MM.1S (cell line): ENCODE data around the gene MYOZ2.

Experiments used
- DNase-seq: peaks from one replicate; pipeline ENCODE4 v3.0.0-alpha.2; 2015
- H2AFZ ChIP-seq: fragments of 300-600 bp; sonication (generic); 2 replicates; pipeline ENCODE4 v1.6.0; 2016; ENCODE audit warnings: antibody characterized with exemption, low read length
- H3F3A ChIP-seq: fragments of 300-600 bp; sonication (generic); 2 replicates; pipeline ENCODE4 v1.6.1; 2016; ENCODE audit warnings: mild to moderate bottlenecking, antibody characterized with exemption, low read length, moderate library complexity, mixed read lengths; ENCODE audit not compliant: insufficient read depth
- H3K27ac ChIP-seq: fragments of 300-600 bp; sonication (generic); 2 replicates; pipeline ENCODE4 v1.5.1; 2016; ENCODE audit warnings: mild to moderate bottlenecking, low read length
- H3K27me3 ChIP-seq: fragments of 300-600 bp; sonication (generic); replicated peaks from 2 replicates; pipeline ENCODE4 v1.6.0; 2016; ENCODE audit warnings: low read length; ENCODE audit not compliant: insufficient read depth
- H3K36me3 ChIP-seq: fragments of 300-600 bp; sonication (generic); replicated peaks from 2 replicates; pipeline ENCODE4 v1.6.1; 2016; ENCODE audit warnings: mild to moderate bottlenecking, low read length, mixed read lengths; ENCODE audit not compliant: insufficient read depth
- H3K4me1 ChIP-seq: fragments of 300-600 bp; sonication (generic); 2 replicates; pipeline ENCODE4 v1.6.1; 2016; ENCODE audit warnings: low read length, mixed read lengths
- H3K4me2 ChIP-seq: fragments of 300-600 bp; sonication (generic); 2 replicates; pipeline ENCODE4 v1.6.0; 2016; ENCODE audit warnings: low read depth, low read length
- H3K4me3 ChIP-seq: fragments of 300-600 bp; sonication (generic); 2 replicates; pipeline ENCODE4 v1.5.1; 2016; ENCODE audit warnings: low read length, mixed read lengths
- H3K79me2 ChIP-seq: fragments of 300-600 bp; sonication (generic); 2 replicates; pipeline ENCODE4 v1.6.1; 2016; ENCODE audit warnings: mixed run types, low read length, mixed read lengths
- H3K9ac ChIP-seq: fragments of 300-600 bp; sonication (generic); 2 replicates; pipeline ENCODE4 v1.6.1; 2016; ENCODE audit warnings: low read length, mixed read lengths
- H3K9me2 ChIP-seq: fragments of 300-600 bp; sonication (generic); replicated peaks from 2 replicates; pipeline ENCODE4 v1.6.1; 2016; ENCODE audit warnings: mild to moderate bottlenecking, low read length, mixed read lengths; ENCODE audit not compliant: insufficient read depth
- H3K9me3 ChIP-seq: fragments of 300-600 bp; sonication (generic); replicated peaks from 2 replicates; pipeline ENCODE4 v1.6.1; 2016; ENCODE audit warnings: mild to moderate bottlenecking, low read length, mixed read lengths; ENCODE audit not compliant: insufficient read depth
- H4K20me1 ChIP-seq: fragments of 300-600 bp; sonication (generic); 2 replicates; pipeline ENCODE4 v1.6.1; 2016; ENCODE audit warnings: mild to moderate bottlenecking, low read length, moderate library complexity, mixed read lengths; ENCODE audit not compliant: insufficient read depth
- CTCF ChIP-seq: fragments of 300-600 bp; sonication (generic); IDR thresholded peaks from 2 replicates; pipeline ENCODE4 v1.5.1; 2016; ENCODE audit warnings: antibody characterized with exemption, low read length, mixed read lengths
- EZH2 ChIP-seq: fragments of 300-600 bp; sonication (generic); optimal IDR thresholded peaks from 2 replicates; pipeline ENCODE3; 2017; ENCODE audit warnings: low read depth, mild to moderate bottlenecking, antibody characterized with exemption, low read length, mixed read lengths
- EZH2phosphoT487 ChIP-seq: fragments of 300-600 bp; sonication (generic); IDR thresholded peaks from 2 replicates; pipeline ENCODE4 v1.6.1; 2018; ENCODE audit warnings: antibody characterized with exemption, low read length

Gene MYOZ2

GRCh38 chr4:119218093-119218492 is 82.5 kb downstream of the MYOZ2 start:
- Histone ChIP-seq H3K36me3 (peaks cover 3% of the 10 kb centered on the region; the same call in 1 of the 2 replicates), H3K4me1 (no peaks in the 10 kb centered on the region), H3K9me2 (no peaks in the 10 kb centered on the region), H3K79me2 (peaks cover 84% of the 10 kb centered on the region), H3K27me3 (no peaks in the 10 kb centered on the region), H4K20me1 (no peaks in the 10 kb centered on the region; the same call in 1 of the 2 replicates), H3F3A (peaks cover 10% of the 10 kb centered on the region), H3K9ac (no peak overlapping the region), H3K27ac (no peak overlapping the region), H3K4me3 (no peak overlapping the region), H3K9me3 (no peaks in the 10 kb centered on the region), H2AFZ (no peak overlapping the region), H3K4me2 (no peak overlapping the region)
- TF ChIP-seq CTCF (no peak), EZH2phosphoT487 (no peak), EZH2 (no peak)
- DNase-seq: no peak

- Histone ChIP-seq H3K9me2 (no peaks in the 10 kb centered on the region), H3F3A (no peaks in the 10 kb centered on the region), H3K4me2 (no peak overlapping the region), H3K27me3 (no peaks in the 10 kb centered on the region), H3K9ac (no peak overlapping the region), H3K9me3 (no peaks in the 10 kb centered on the region), H2AFZ (no peak overlapping the region), H4K20me1 (no peaks in the 10 kb centered on the region; the same call in 1 of the 2 replicates), H3K36me3 (peaks cover 3% of the 10 kb centered on the region; the same call in 1 of the 2 replicates), H3K4me1 (no peaks in the 10 kb centered on the region), H3K79me2 (peaks cover 73% of the 10 kb centered on the region), H3K27ac (no peak overlapping the region), H3K4me3 (no peak overlapping the region)
- TF ChIP-seq EZH2 (no peak), CTCF (no peak), EZH2phosphoT487 (no peak)
- no peak for DNase-seq
Observed at GRCh38 chr4:119221412-119221811, 85.8 kb downstream of the MYOZ2 start.

GRCh38 chr4:119227690-119228089 is 92.1 kb downstream of the MYOZ2 start:
- no peak overlapping the region for H3K27ac ChIP-seq
- no peaks in the 10 kb centered on the region for H3K27me3 ChIP-seq
- no peak overlapping the region for H3K4me2 ChIP-seq
- H3K9me3 ChIP-seq: no peaks in the 10 kb centered on the region
- peaks cover 71% of the 10 kb centered on the region for H3K79me2 ChIP-seq
- no peak for DNase-seq
- H3K36me3 ChIP-seq: peaks cover 2% of the 10 kb centered on the region; the same call in 1 of the 2 replicates
- no peaks in the 10 kb centered on the region for H3K9me2 ChIP-seq
- H3K9ac ChIP-seq: no peak overlapping the region
- TF ChIP-seq EZH2 (no peak), EZH2phosphoT487 (no peak), CTCF (no peak)
- H2AFZ ChIP-seq: no peak overlapping the region
- no peaks in the 10 kb centered on the region for H3F3A ChIP-seq
- peaks cover 6% of the 10 kb centered on the region; the same call in 1 of the 2 replicates for H3K4me1 ChIP-seq
- H4K20me1 ChIP-seq: no peaks in the 10 kb centered on the region; the same call in 1 of the 2 replicates
- H3K4me3 ChIP-seq: no peak overlapping the region
